Trophoblast cell (in vitro differentiated cells and primary cell): ENCODE measurements around the gene FLACC1.
A peak's percentile ranks its signal among the peaks of the same experiment; 100 is the strongest.

Experiments used
- DNase-seq, 2 donors: peaks; one replicate each; pipeline ENCODE4 v3.0.0-alpha.2; 2016
- H2AFZ ChIP-seq: 2 replicates; pipeline ENCODE4 v1.6.1; 2013; ENCODE audit warnings: low read length, moderate library complexity, mild to moderate bottlenecking; ENCODE audit not compliant: insufficient read depth, poor library complexity
- H2AK5ac ChIP-seq: 2 replicates; pipeline ENCODE4 v1.6.1; 2013; ENCODE audit warnings: mild to moderate bottlenecking, low read length
- H2BK120ac ChIP-seq: 2 replicates; pipeline ENCODE4 v1.6.1; 2013; ENCODE audit warnings: low read length, mild to moderate bottlenecking, moderate library complexity; ENCODE audit not compliant: insufficient read depth, poor library complexity
- H2BK12ac ChIP-seq: 2 replicates; pipeline ENCODE4 v1.6.1; 2013; ENCODE audit warnings: mild to moderate bottlenecking, low read length, moderate library complexity
- H2BK5ac ChIP-seq: 2 replicates; pipeline ENCODE4 v1.6.1; 2013; ENCODE audit warnings: low read length, low read depth, moderate library complexity, mild to moderate bottlenecking; ENCODE audit not compliant: poor library complexity
- H3K14ac ChIP-seq: 2 replicates; pipeline ENCODE4 v1.6.1; 2013; ENCODE audit warnings: mild to moderate bottlenecking, low read length
- H3K18ac ChIP-seq: 2 replicates; pipeline ENCODE4 v1.6.1; 2013; ENCODE audit warnings: mild to moderate bottlenecking, low read length
- H3K23ac ChIP-seq: 2 replicates; pipeline ENCODE4 v1.6.1; 2013; ENCODE audit warnings: low read length
- H3K27ac ChIP-seq: 2 replicates; pipeline ENCODE4 v1.5.1; 2013; ENCODE audit warnings: low read depth, mild to moderate bottlenecking, inconsistent platforms, low read length, moderate library complexity
- H3K27me3 ChIP-seq: 2 replicates; pipeline ENCODE4 v1.6.1; 2013; ENCODE audit warnings: inconsistent platforms, mild to moderate bottlenecking, low read length, moderate library complexity; ENCODE audit not compliant: insufficient read depth
- H3K36me3 ChIP-seq, 2 experiments: 1 replicate in 1 of 2; 2 replicates in 1 of 2; pipeline ENCODE4 v1.6.1; 2013; ENCODE audit warnings: low read length in 2 of 2, mild to moderate bottlenecking in 2 of 2, moderate library complexity in 1 of 2; ENCODE audit not compliant: insufficient read depth in 2 of 2, control insufficient read depth in 1 of 2
- H3K4ac ChIP-seq: 2 replicates; pipeline ENCODE4 v1.6.1; 2013; ENCODE audit warnings: low read depth, mild to moderate bottlenecking, low read length, moderate library complexity
- H3K4me1 ChIP-seq, 2 experiments: 1 replicate in 1 of 2; 2 replicates in 1 of 2; pipeline ENCODE4 v1.6.1; 2013; ENCODE audit warnings: low read length in 2 of 2, mild to moderate bottlenecking in 2 of 2, moderate library complexity in 1 of 2; ENCODE audit not compliant: insufficient read depth in 2 of 2, control insufficient read depth in 1 of 2
- H3K4me2 ChIP-seq: 2 replicates; pipeline ENCODE4 v1.6.1; 2013; ENCODE audit warnings: inconsistent platforms, mild to moderate bottlenecking, low read length, moderate library complexity
- H3K4me3 ChIP-seq: 2 replicates; pipeline ENCODE4 v1.5.1; 2013; ENCODE audit warnings: mild to moderate bottlenecking, low read depth, low read length, inconsistent platforms
- H3K79me1 ChIP-seq: one replicate; pipeline ENCODE4 v1.6.1; 2013; ENCODE audit warnings: low read length
- H3K79me2 ChIP-seq: 2 replicates; pipeline ENCODE4 v1.6.1; 2013; ENCODE audit warnings: low read length, mild to moderate bottlenecking; ENCODE audit not compliant: control insufficient read depth, insufficient read depth, poor library complexity
- H3K9ac ChIP-seq: 2 replicates; pipeline ENCODE4 v1.6.1; 2013; ENCODE audit warnings: mild to moderate bottlenecking, low read length
- H3K9me3 ChIP-seq: 2 replicates; pipeline ENCODE4 v1.6.1; 2013; ENCODE audit warnings: low read depth, mild to moderate bottlenecking, control low read depth, inconsistent platforms, low read length; ENCODE audit not compliant: insufficient read depth
- H4K12ac ChIP-seq: 2 replicates; pipeline ENCODE4 v1.6.1; 2013; ENCODE audit warnings: low read depth, mild to moderate bottlenecking, low read length, moderate library complexity
- H4K8ac ChIP-seq: 2 replicates; pipeline ENCODE4 v1.6.1; 2013; ENCODE audit warnings: low read depth, mild to moderate bottlenecking, low read length, moderate library complexity
- H4K91ac ChIP-seq: one replicate; pipeline ENCODE4 v1.6.1; 2013; ENCODE audit warnings: low read depth, mild to moderate bottlenecking, low read length, moderate library complexity
- WGBS: extraction: QIAGEN DNeasy Blood & Tissue Kit; methylation state at CpG from one replicate; pipeline ENCODE4 v1.1.7; 2013; ENCODE audit warnings: missing lambda C conversion rate; ENCODE audit not compliant: insufficient read length, insufficient coverage; ENCODE audit errors: extremely low coverage; 5-methylcytosine and 5-hydroxymethylcytosine counted together

The FLACC1 gene

GRCh38 chr2:201360256-201360655 is 3.1 kb upstream of the FLACC1 start:
- no CpG with 5 or more reads among the region's 4 CpGs for WGBS

GRCh38 chr2:201358684-201359083 is 1.5 kb upstream of the FLACC1 start:
- Histone ChIP-seq H3K27me3 (no peaks in the 10 kb centered on the region), H2BK5ac (no peak overlapping the region), H2BK120ac (no peak overlapping the region), H3K4me1 (peaks cover 4 to 8% of the 10 kb centered on the region in 2 experiments), H3K4ac (no peak overlapping the region), H3K23ac (no peak overlapping the region), H3K4me2 (no peak overlapping the region), H3K4me3 (no peak overlapping the region), H3K79me2 (no peaks in the 10 kb centered on the region), H4K12ac (no peak overlapping the region), H3K36me3 (peaks cover 0 to 2% of the 10 kb centered on the region in 2 experiments), H3K9ac (no peak overlapping the region), H2AK5ac (no peak overlapping the region), H2BK12ac (no peak overlapping the region), H3K14ac (no peak overlapping the region), H4K8ac (no peak overlapping the region), H3K18ac (no peak overlapping the region), H4K91ac (no peak overlapping the region), H3K79me1 (no peaks in the 10 kb centered on the region), H3K9me3 (peaks cover 8% of the 10 kb centered on the region), H3K27ac (no peak overlapping the region), H2AFZ (no peak overlapping the region)
- WGBS, result no CpG with 5 or more reads among the region's 7 CpGs
- DNase-seq, result peak; percentile 62 to 87

More at GRCh38 chr2:201360256-201360655, 3.1 kb upstream of the FLACC1 start:
- Histone ChIP-seq H3K23ac (no peak overlapping the region), H3K18ac (no peak overlapping the region), H4K91ac (no peak overlapping the region), H2BK12ac (no peak overlapping the region), H4K12ac (no peak overlapping the region), H3K4me3 (no peak overlapping the region), H3K27me3 (no peaks in the 10 kb centered on the region), H2BK5ac (no peak overlapping the region), H3K79me2 (no peaks in the 10 kb centered on the region), H3K4me1 (peaks cover 4 to 8% of the 10 kb centered on the region in 2 experiments), H3K9ac (no peak overlapping the region), H3K14ac (no peak overlapping the region), H3K79me1 (no peaks in the 10 kb centered on the region), H2BK120ac (no peak overlapping the region), H3K9me3 (peaks cover 8% of the 10 kb centered on the region), H3K4me2 (no peak overlapping the region), H3K4ac (no peak overlapping the region), H2AFZ (no peak overlapping the region), H3K27ac (no peak overlapping the region), H3K36me3 (peaks cover 0 to 2% of the 10 kb centered on the region in 2 experiments), H2AK5ac (no peak overlapping the region), H4K8ac (no peak overlapping the region)
- DNase-seq, result no peak

GRCh38 chr2:201353116-201353515 is 4.0 kb downstream of the FLACC1 start:
- H3K4ac ChIP-seq, result no peak overlapping the region
- H3K18ac ChIP-seq, result no peak overlapping the region
- no peak overlapping the region for H4K12ac ChIP-seq
- H3K36me3 ChIP-seq, result no peaks in the 10 kb centered on the region
- H3K9ac ChIP-seq, result no peak overlapping the region
- no peak overlapping the region for H4K91ac ChIP-seq
- H3K79me2 ChIP-seq, result no peaks in the 10 kb centered on the region
- no peak overlapping the region for H3K27ac ChIP-seq
- H4K8ac ChIP-seq, result no peak overlapping the region
- WGBS, result no CpG with 5 or more reads among the region's 1 CpG
- H2BK12ac ChIP-seq, result no peak overlapping the region
- H3K9me3 ChIP-seq, result no peaks in the 10 kb centered on the region
- no peak overlapping the region for H2AK5ac ChIP-seq
- no peaks in the 10 kb centered on the region for H3K27me3 ChIP-seq
- no peak overlapping the region for H3K4me2 ChIP-seq
- H3K23ac ChIP-seq, result no peak overlapping the region
- DNase-seq, result no peak
- H3K79me1 ChIP-seq, result no peaks in the 10 kb centered on the region
- no peak overlapping the region for H3K14ac ChIP-seq
- peaks cover 0 to 3% of the 10 kb centered on the region in 2 experiments for H3K4me1 ChIP-seq
- no peak overlapping the region for H2BK5ac ChIP-seq
- H3K4me3 ChIP-seq, result no peak overlapping the region
- no peak overlapping the region for H2BK120ac ChIP-seq
- H2AFZ ChIP-seq, result no peak overlapping the region

GRCh38 chr2:201350879-201351278 is 6.3 kb downstream of the FLACC1 start:
- Histone ChIP-seq H3K4ac (no peak overlapping the region), H3K9me3 (no peaks in the 10 kb centered on the region)

More at GRCh38 chr2:201350879-201351278, 6.3 kb downstream of the FLACC1 start:
- H4K91ac ChIP-seq, result no peak overlapping the region
- no peaks in the 10 kb centered on the region for H3K79me2 ChIP-seq
- no peak overlapping the region for H3K27ac ChIP-seq
- H3K9ac ChIP-seq, result no peak overlapping the region
- no peak overlapping the region for H3K18ac ChIP-seq
- H4K12ac ChIP-seq, result no peak overlapping the region
- no CpG with 5 or more reads among the region's 4 CpGs for WGBS
- H2BK5ac ChIP-seq, result no peak overlapping the region
- no peak for DNase-seq
- peaks cover 3 to 4% of the 10 kb centered on the region in 2 experiments for H3K4me1 ChIP-seq
- H2AFZ ChIP-seq, result no peak overlapping the region
- H3K4me3 ChIP-seq, result no peak overlapping the region
- H3K79me1 ChIP-seq, result no peaks in the 10 kb centered on the region
- no peak overlapping the region for H2BK12ac ChIP-seq
- H2AK5ac ChIP-seq, result no peak overlapping the region
- no peak overlapping the region for H4K8ac ChIP-seq
- H3K4me2 ChIP-seq, result no peak overlapping the region
- no peak overlapping the region for H3K23ac ChIP-seq
- H3K14ac ChIP-seq, result no peak overlapping the region
- no peaks in the 10 kb centered on the region for H3K27me3 ChIP-seq
- H2BK120ac ChIP-seq, result no peak overlapping the region
- no peaks in the 10 kb centered on the region for H3K36me3 ChIP-seq
